Activated naive CD4-positive, alpha-beta T cell treated with Interleukin-2 at 50 U/mL for 16 hours (primary cell): ENCODE results near the gene PDGFB.

Source experiments
- DNase-seq: peaks from one replicate; pipeline ENCODE4 v3.0.0-alpha.2; 2020

The PDGFB gene

GRCh38 chr22:39238966-39239505, 5.7 kb downstream of the PDGFB start:
- no peak for DNase-seq

GRCh38 chr22:39238561-39238960, 6.2 kb downstream of the PDGFB start:
- DNase-seq, result no peak

GRCh38 chr22:39238101-39238466, 6.7 kb downstream of the PDGFB start:
- DNase-seq, result no peak

- DNase-seq, result no peak
Measured at GRCh38 chr22:39237318-39238100, 7.3 kb downstream of the PDGFB start.

GRCh38 chr22:39236321-39237317, 8.2 kb downstream of the PDGFB start:
- peak; percentile 42 for DNase-seq

- no peak for DNase-seq
Measured at GRCh38 chr22:39234867-39235687, 9.7 kb downstream of the PDGFB start.

- no peak for DNase-seq
Measured at GRCh38 chr22:39234472-39234787, 10.4 kb downstream of the PDGFB start.

GRCh38 chr22:39233710-39234471, 10.9 kb downstream of the PDGFB start:
- DNase-seq, result no peak

GRCh38 chr22:39232806-39233709, 11.7 kb downstream of the PDGFB start:
- no peak for DNase-seq

- DNase-seq, result no peak
Measured at GRCh38 chr22:39232246-39232645, 12.5 kb downstream of the PDGFB start.

- DNase-seq, result no peak
Measured at GRCh38 chr22:39231197-39231950, 13.4 kb downstream of the PDGFB start.

GRCh38 chr22:39230261-39231196, 14.3 kb downstream of the PDGFB start:
- no peak for DNase-seq

- no peak for DNase-seq
Measured at GRCh38 chr22:39229688-39230260, 15.0 kb downstream of the PDGFB start.

GRCh38 chr22:39229075-39229474, 15.7 kb downstream of the PDGFB start:
- no peak for DNase-seq

GRCh38 chr22:39227542-39228272, 17.1 kb downstream of the PDGFB start:
- DNase-seq, result no peak

GRCh38 chr22:39226353-39226752, 18.4 kb downstream of the PDGFB start:
- DNase-seq, result no peak

GRCh38 chr22:39225591-39225990, 19.2 kb downstream of the PDGFB start:
- no peak for DNase-seq

- DNase-seq, result no peak
Measured at GRCh38 chr22:39224550-39224949, 20.2 kb downstream of the PDGFB start.
